Gastroesophageal sphincter (tissue), 4 donors: ENCODE measurements around the gene PEX1. TPM values are rescaled to one million over a fixed set of nuclear protein-coding genes. Genes with fewer than 3 reads are reported as not detected.
"Not testable (repeated sequence)": the region's sequence is repeated elsewhere in the genome, so short reads cannot be mapped to it uniquely, and the experiment has no call there.

Experiments used
- ATAC-seq: fragments of 150-250 bp; one replicate; pipeline ENCODE4 v1.9.1; 2016; ENCODE audit warnings: mild to moderate bottlenecking, moderate library complexity
- H3K27ac ChIP-seq, 4 donors: fragments of 200-600 bp; sonication (generic) in 3 of 4; 1 replicate in 3 of 4; 2 replicates in 1 of 4; pipeline ENCODE4 v1.5.1; 2016 to 2019
- H3K27me3 ChIP-seq: fragments of 200-600 bp; sonication (generic); one replicate; pipeline ENCODE4 v1.5.1; 2019
- H3K36me3 ChIP-seq, 2 donors: fragments of 200-600 bp; sonication (generic); one replicate each; pipeline ENCODE4 v1.5.1; 2019; ENCODE audit warnings: control low read depth in 1 of 2
- H3K4me1 ChIP-seq, 3 donors: fragments of 200-600 bp; sonication (generic); 1 replicate in 2 of 3; 2 replicates in 1 of 3; pipeline ENCODE4 v1.5.1; 2016 to 2019; ENCODE audit warnings: control low read depth in 2 of 3
- H3K4me3 ChIP-seq, 2 donors: fragments of 200-600 bp; sonication (generic); one replicate each; pipeline ENCODE4 v1.5.1; 2019; ENCODE audit warnings: mild to moderate bottlenecking in 1 of 2, moderate library complexity in 1 of 2
- H3K9me3 ChIP-seq, 3 donors: fragments of 200-600 bp; sonication (generic); one replicate each; pipeline ENCODE4 v1.5.1; 2017 to 2019; ENCODE audit warnings: control low read depth in 2 of 3
- CTCF ChIP-seq, 4 experiments: fragments of 200-600 bp in 2 of 4; fragments of 450-650 bp in 2 of 4; sonication (generic) in 1 of 4; IDR thresholded peaks; one replicate each; pipeline ENCODE4 v1.5.1; 2017 to 2019; ENCODE audit warnings: antibody characterized with exemption in 4 of 4, mild to moderate bottlenecking in 2 of 4, moderate library complexity in 2 of 4
- EP300 ChIP-seq: sonication (generic); formaldehyde crosslinking; IDR thresholded peaks from one replicate; pipeline ENCODE4 v1.6.1; 2017; ENCODE audit warnings: antibody characterized with exemption, mild to moderate bottlenecking
- POLR2A ChIP-seq, 2 donors: fragments of 450-650 bp; IDR thresholded peaks; one replicate each; pipeline ENCODE4 v1.6.1; 2017; ENCODE audit warnings: antibody characterized with exemption in 2 of 2, mild to moderate bottlenecking in 2 of 2, moderate library complexity in 1 of 2
- POLR2AphosphoS5 ChIP-seq: sonication (generic); formaldehyde crosslinking; IDR thresholded peaks from one replicate; pipeline ENCODE4 v1.6.1; 2017; ENCODE audit warnings: antibody characterized with exemption
- WGBS, 2 donors: methylation state at CpG; one replicate each; pipeline ENCODE4 v1.1.5; 2018; ENCODE audit warnings: low coverage in 1 of 2; 5-methylcytosine and 5-hydroxymethylcytosine counted together
- total RNA-seq, 4 donors: library from RNA; depleted of rRNA; stranded (reverse); fragments of >200 nt; gene quantifications; one replicate each; pipeline ENCODE4 v1.1.0, GENCODE V29; 2016

Gene PEX1
- total RNA-seq, 4 donors from 2014 or later, result 12.7 to 46.4 (median 18.2) TPM

GRCh38 chr7:92478711-92479110 is 49.6 kb downstream of the PEX1 start:
- H3K4me3 ChIP-seq, result no peak overlapping the region
- no peaks in the 10 kb centered on the region for H3K9me3 ChIP-seq
- H3K36me3 ChIP-seq, result peaks cover 0 to 56% of the 10 kb centered on the region in 2 donors
- 92 to 100% methylated on average over 1 to 4 of the region's 4 CpGs for WGBS, 2 donors
- no peak for ATAC-seq
- no peak overlapping the region for H3K27ac ChIP-seq
- no peaks in the 10 kb centered on the region for H3K27me3 ChIP-seq
- TF ChIP-seq EP300 (no peak), POLR2AphosphoS5 (no peak), POLR2A (IDR thresholded peaks at IDR 0.05) (no peak), CTCF (IDR thresholded peaks at IDR 0.05) (no peak)
- H3K4me1 ChIP-seq, result no peaks in the 10 kb centered on the region

- H3K27me3 ChIP-seq, result no peaks in the 10 kb centered on the region
- WGBS, 2 donors, result 84 to 92% methylated on average over 2 to 8 of the region's 9 CpGs
Observed at GRCh38 chr7:92478095-92478494, 50.2 kb downstream of the PEX1 start.

GRCh38 chr7:92477681-92478080 is 50.6 kb downstream of the PEX1 start, which contains the start of gene ERVW-1:
Gene ERVW-1, minus strand, starts transcription at chr7:92477946. Its CDS starts 7,565 bp downstream, at chr7:92470381.
- H3K27ac ChIP-seq, ATAC-seq, H3K4me3 ChIP-seq, H3K4me1 ChIP-seq, H3K9me3 ChIP-seq, H3K27me3 ChIP-seq: not testable (repeated sequence)
- peaks cover 0 to 64% of the 10 kb centered on the region in 2 donors for H3K36me3 ChIP-seq
- 91 to 93% methylated on average over 5 to 10 of the region's 11 CpGs for whole genome bisulfite sequencing, 2 donors

More at GRCh38 chr7:92478095-92478494, 50.2 kb downstream of the PEX1 start:
- ATAC-seq, result no peak
- Histone ChIP-seq H3K9me3 (no peaks in the 10 kb centered on the region), H3K36me3 (peaks cover 0 to 61% of the 10 kb centered on the region in 2 donors), H3K4me1 (no peaks in the 10 kb centered on the region), H3K4me3 (no peak overlapping the region), H3K27ac (no peak overlapping the region)
- TF ChIP-seq POLR2AphosphoS5 (no peak), EP300 (no peak), POLR2A (IDR thresholded peaks at IDR 0.05) (no peak), CTCF (IDR thresholded peaks at IDR 0.05) (no peak)

DNA sequence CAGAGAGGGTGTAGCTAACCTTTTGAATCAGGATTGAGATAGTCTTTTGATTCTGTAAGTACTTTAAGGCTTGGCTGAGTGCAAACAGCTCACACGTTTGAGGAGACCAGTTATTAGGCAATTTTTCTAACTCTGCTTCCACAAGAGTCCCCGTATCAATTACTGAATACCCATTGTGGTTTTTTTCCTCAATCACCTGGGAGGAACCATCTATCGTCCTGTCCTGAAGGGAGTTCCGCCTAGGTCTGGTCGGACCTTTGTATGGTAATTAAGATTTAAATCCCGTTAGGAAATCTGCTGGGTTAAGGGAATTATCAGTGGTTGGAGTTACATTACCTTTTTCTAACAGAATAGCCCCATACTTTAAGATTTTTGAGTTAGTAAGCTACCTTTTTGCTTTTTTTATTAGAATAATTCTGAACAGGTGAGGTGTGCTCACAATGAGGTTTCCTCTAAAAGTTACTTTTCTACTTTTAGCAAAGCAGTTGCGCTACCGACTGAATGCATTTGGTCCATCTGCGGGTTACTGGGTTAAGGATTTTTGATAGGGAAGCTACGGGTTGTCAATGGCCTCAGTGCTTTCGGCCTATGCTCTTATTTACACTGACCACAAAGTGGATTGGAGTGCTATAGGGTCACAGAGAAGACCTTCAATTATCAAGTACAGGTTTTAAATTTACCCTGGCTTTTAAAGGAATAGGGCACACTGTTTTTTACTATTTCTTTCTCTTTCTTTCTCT is 52.3 kb downstream of the PEX1 start:
- H3K27me3 ChIP-seq, H3K4me3 ChIP-seq, ATAC-seq, H3K9me3 ChIP-seq, H3K4me1 ChIP-seq, H3K27ac ChIP-seq: not testable (repeated sequence)
- 87 to 90% methylated on average over 4 to 11 of the region's 11 CpGs for WGBS, 2 donors
- peaks cover 0 to 74% of the 10 kb centered on the region in 2 donors for H3K36me3 ChIP-seq

- H3K4me3 ChIP-seq, H3K27ac ChIP-seq, H3K9me3 ChIP-seq, H3K4me1 ChIP-seq, ATAC-seq, H3K27me3 ChIP-seq: not testable (repeated sequence)
- H3K36me3 ChIP-seq, result peaks cover 0 to 81% of the 10 kb centered on the region in 2 donors
- WGBS, 2 donors, result 87 to 93% methylated on average over 8 to 10 of the region's 12 CpGs
Observed at GRCh38 chr7:92475261-92475770, 53.0 kb downstream of the PEX1 start.

DNA sequence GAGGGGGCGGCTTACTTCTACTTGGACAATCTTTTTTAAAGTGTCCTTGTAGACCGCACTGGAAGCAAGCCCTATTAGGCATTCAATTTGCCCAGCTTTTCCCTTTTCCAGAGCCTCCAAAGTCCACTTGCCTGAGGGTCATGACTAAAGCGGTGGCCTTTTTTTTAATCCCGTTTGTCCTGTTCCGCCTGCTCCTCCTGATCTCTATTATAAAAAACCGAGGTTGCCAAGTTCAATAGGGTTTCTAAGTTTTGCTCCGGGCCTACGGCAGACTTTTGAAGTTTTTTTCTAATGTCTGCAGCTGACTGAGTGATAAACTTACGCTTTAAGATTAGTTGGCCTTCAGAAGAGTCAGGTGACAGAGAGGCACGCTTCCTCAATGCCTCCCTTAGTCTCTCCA is 54.3 kb downstream of the PEX1 start:
- H3K27me3 ChIP-seq, H3K27ac ChIP-seq, H3K4me3 ChIP-seq, H3K4me1 ChIP-seq, ATAC-seq, H3K9me3 ChIP-seq: not testable (repeated sequence)
- 87 to 92% methylated on average over 7 to 10 of the region's 10 CpGs for WGBS, 2 donors
- H3K36me3 ChIP-seq, result peaks cover 0 to 85% of the 10 kb centered on the region in 2 donors

DNA sequence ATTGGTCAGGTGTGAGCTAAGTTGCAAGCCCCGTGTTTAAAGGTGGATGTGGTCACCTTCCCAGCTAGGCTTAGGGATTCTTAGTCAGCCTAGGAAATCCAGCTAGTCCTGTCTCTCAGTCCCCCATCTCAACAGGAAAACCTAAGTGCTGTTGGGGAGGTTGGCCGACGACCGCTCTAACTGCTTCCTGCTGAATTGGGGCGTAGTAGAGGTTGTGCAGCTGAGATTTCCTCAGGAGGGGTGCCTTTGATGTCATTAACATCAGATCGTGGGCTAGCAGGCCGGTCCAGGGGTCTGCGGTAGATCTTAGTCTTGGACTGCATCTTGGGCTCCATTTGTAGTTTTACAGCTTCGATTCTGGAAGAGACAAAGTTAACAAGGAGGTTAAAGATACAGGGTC is 59.7 kb downstream of the PEX1 start:
- WGBS, 2 donors, result 73 to 100% methylated on average over 2 of the region's 9 CpGs
- not testable (repeated sequence) for H3K4me3 ChIP-seq, H3K27ac ChIP-seq, H3K27me3 ChIP-seq, H3K4me1 ChIP-seq, ATAC-seq, H3K9me3 ChIP-seq
- H3K36me3 ChIP-seq, result peaks cover 0 to 81% of the 10 kb centered on the region in 2 donors
